H9 (cell line): Measurements from ENCODE around the gene CENPA. TPM values are rescaled to one million over a fixed set of nuclear protein-coding genes. Genes with fewer than 3 reads are reported as not detected.

ENCODE experiments used
- DNase-seq: peaks from one replicate; pipeline ENCODE4 v3.0.0-alpha.2; 2017
- H2AFZ ChIP-seq: one replicate; pipeline ENCODE4 v1.6.1; 2013; ENCODE audit warnings: mild to moderate bottlenecking, low read length, control low read depth, moderate library complexity
- H2AK5ac ChIP-seq: 2 replicates; pipeline ENCODE4 v1.6.1; 2013; ENCODE audit warnings: low read length, control low read depth, mixed read lengths; ENCODE audit not compliant: insufficient read length
- H2BK120ac ChIP-seq: one replicate; pipeline ENCODE4 v1.6.1; 2013; ENCODE audit warnings: low read depth, mild to moderate bottlenecking, low read length, control low read depth, inconsistent platforms; ENCODE audit not compliant: poor library complexity, severe bottlenecking
- H2BK12ac ChIP-seq: 2 replicates; pipeline ENCODE4 v1.6.1; 2013; ENCODE audit warnings: low read length, control low read depth, mixed read lengths, low read depth; ENCODE audit not compliant: insufficient read length
- H2BK15ac ChIP-seq: 2 replicates; pipeline ENCODE4 v1.6.1; 2013; ENCODE audit warnings: low read depth, low read length, control low read depth
- H2BK20ac ChIP-seq: one replicate; pipeline ENCODE4 v1.6.1; 2013; ENCODE audit warnings: low read depth, mild to moderate bottlenecking, low read length, control low read depth, inconsistent platforms; ENCODE audit not compliant: poor library complexity, severe bottlenecking
- H2BK5ac ChIP-seq: 2 replicates; pipeline ENCODE4 v1.6.1; 2013; ENCODE audit warnings: low read length, control low read depth, mixed read lengths; ENCODE audit not compliant: insufficient read length
- H3K14ac ChIP-seq: 2 replicates; pipeline ENCODE4 v1.6.1; 2013; ENCODE audit warnings: low read length, control low read depth; ENCODE audit not compliant: insufficient read depth
- H3K18ac ChIP-seq: 2 replicates; pipeline ENCODE4 v1.6.1; 2013; ENCODE audit warnings: low read depth, mild to moderate bottlenecking, mixed read lengths, low read length, control low read depth; ENCODE audit not compliant: insufficient read length
- H3K23ac ChIP-seq: 2 replicates; pipeline ENCODE4 v1.6.1; 2013; ENCODE audit warnings: low read length, control low read depth, mixed read lengths, low read depth; ENCODE audit not compliant: insufficient read length
- H3K23me2 ChIP-seq: 2 replicates; pipeline ENCODE4 v1.6.1; 2013; ENCODE audit warnings: low read depth, mild to moderate bottlenecking, mixed read lengths, low read length, control low read depth; ENCODE audit not compliant: insufficient read length, poor library complexity, severe bottlenecking
- H3K27ac ChIP-seq: 2 replicates; pipeline ENCODE4 v1.5.1; 2013; ENCODE audit warnings: low read length, control low read depth, mixed read lengths, low read depth; ENCODE audit not compliant: insufficient read length
- H3K27me3 ChIP-seq: 2 replicates; pipeline ENCODE4 v1.6.1; 2013; ENCODE audit warnings: low read length, control low read depth, inconsistent platforms; ENCODE audit not compliant: insufficient read depth
- H3K4ac ChIP-seq: 2 replicates; pipeline ENCODE4 v1.6.1; 2013; ENCODE audit warnings: low read depth, mild to moderate bottlenecking, control low read depth, inconsistent platforms, low read length, moderate library complexity
- H3K4me1 ChIP-seq: 2 replicates; pipeline ENCODE4 v1.6.1; 2013; ENCODE audit warnings: low read length, control low read depth, inconsistent platforms; ENCODE audit not compliant: insufficient read depth
- H3K4me2 ChIP-seq: 2 replicates; pipeline ENCODE4 v1.6.1; 2013; ENCODE audit warnings: low read length, control low read depth, mixed read lengths; ENCODE audit not compliant: insufficient read length, insufficient read depth
- H3K56ac ChIP-seq: 2 replicates; pipeline ENCODE4 v1.6.1; 2013; ENCODE audit warnings: low read depth, mild to moderate bottlenecking, mixed read lengths, low read length, control low read depth; ENCODE audit not compliant: insufficient read length
- H3K79me1 ChIP-seq: 2 replicates; pipeline ENCODE4 v1.6.1; 2013; ENCODE audit warnings: low read depth, mild to moderate bottlenecking, moderate library complexity, low read length, control low read depth, inconsistent platforms; ENCODE audit not compliant: insufficient read depth, poor library complexity, severe bottlenecking
- H3K79me2 ChIP-seq: 2 replicates; pipeline ENCODE4 v1.6.1; 2013; ENCODE audit warnings: low read length, control low read depth, inconsistent platforms; ENCODE audit not compliant: insufficient read depth
- H3K9ac ChIP-seq: 2 replicates; pipeline ENCODE4 v1.6.1; 2013; ENCODE audit warnings: low read length, control low read depth, mixed read lengths; ENCODE audit not compliant: insufficient read length; ENCODE audit errors: extremely low read depth
- H3K9me3 ChIP-seq: one replicate; pipeline ENCODE4 v1.6.1; 2013; ENCODE audit warnings: low read depth, low read length, inconsistent platforms; ENCODE audit not compliant: control insufficient read depth
- H3T11ph ChIP-seq: one replicate; pipeline ENCODE4 v1.6.1; 2013; ENCODE audit warnings: mild to moderate bottlenecking, low read length, control low read depth, inconsistent platforms
- H4K20me1 ChIP-seq: one replicate; pipeline ENCODE4 v1.6.1; 2013; ENCODE audit not compliant: control insufficient read depth, insufficient read length, insufficient read depth
- H4K5ac ChIP-seq: 2 replicates; pipeline ENCODE4 v1.6.1; 2013; ENCODE audit warnings: low read depth, mild to moderate bottlenecking, mixed read lengths, low read length, control low read depth; ENCODE audit not compliant: insufficient read length
- H4K8ac ChIP-seq: replicated peaks from 2 replicates; pipeline ENCODE4 v1.6.1; 2013; ENCODE audit warnings: low read length, control low read depth, mixed read lengths, low read depth; ENCODE audit not compliant: insufficient read length
- H4K91ac ChIP-seq: 2 replicates; pipeline ENCODE4 v1.6.1; 2013; ENCODE audit warnings: low read depth, mild to moderate bottlenecking, moderate library complexity, mixed read lengths, low read length, control low read depth; ENCODE audit not compliant: insufficient read length
- H3K27ac Mint-ChIP-seq, 3 experiments: 2 replicates in 2 of 3; 3 replicates in 1 of 3; pipeline ENCODE4 v1.8.0; 2020 to 2021; ENCODE audit warnings: mixed read lengths in 3 of 3, mild to moderate bottlenecking in 1 of 3, moderate library complexity in 1 of 3
- H3K27me3 Mint-ChIP-seq: 2 replicates; pipeline ENCODE4 v1.8.0; 2021; ENCODE audit warnings: low read depth, mild to moderate bottlenecking, moderate library complexity, mixed read lengths
- H3K36me3 Mint-ChIP-seq, 3 experiments: 2 replicates in 2 of 3; 3 replicates in 1 of 3; pipeline ENCODE4 v1.8.0; 2020 to 2021; ENCODE audit warnings: low read depth in 3 of 3, mixed read lengths in 3 of 3; ENCODE audit not compliant: insufficient read depth in 1 of 3
- H3K4me1 Mint-ChIP-seq, 2 experiments: 2 replicates each; pipeline ENCODE4 v1.8.0; 2020; ENCODE audit warnings: mixed read lengths in 2 of 2
- H3K4me3 Mint-ChIP-seq, 2 experiments: 2 replicates in 1 of 2; 3 replicates in 1 of 2; pipeline ENCODE4 v1.8.0; 2020 to 2021; ENCODE audit warnings: mild to moderate bottlenecking in 2 of 2, mixed read lengths in 2 of 2, moderate library complexity in 1 of 2
- H3K9me3 Mint-ChIP-seq, 2 experiments: 2 replicates in 1 of 2; 3 replicates in 1 of 2; pipeline ENCODE4 v1.8.0; 2020; ENCODE audit warnings: mild to moderate bottlenecking in 2 of 2, mixed read lengths in 2 of 2, moderate library complexity in 1 of 2
- WGBS: extraction: QIAGEN DNeasy Blood & Tissue Kit; methylation state at CpG from one replicate; pipeline ENCODE4 v1.1.7; 2013; ENCODE audit warnings: missing lambda C conversion rate, low lambda C conversion rate, mixed read lengths; ENCODE audit not compliant: insufficient read length; ENCODE audit errors: extremely low coverage; 5-methylcytosine and 5-hydroxymethylcytosine counted together
- total RNA-seq: library from RNA; stranded (reverse); gene quantifications from 2 replicates; pipeline ENCODE4 v1.2.1, GENCODE V29; 2021
- TF ChIP-seq, protein P1 (sequence below): fragments of 200-600 bp; sonication (generic); conservative IDR thresholded peaks from 3 replicates; pipeline ENCODE4 v1.8.0; 2021; ENCODE audit warnings: antibody characterized with exemption, mild to moderate bottlenecking

The CENPA gene
- total RNA-seq, 1 experiment from 2014 or later = 19.3 TPM

DNA sequence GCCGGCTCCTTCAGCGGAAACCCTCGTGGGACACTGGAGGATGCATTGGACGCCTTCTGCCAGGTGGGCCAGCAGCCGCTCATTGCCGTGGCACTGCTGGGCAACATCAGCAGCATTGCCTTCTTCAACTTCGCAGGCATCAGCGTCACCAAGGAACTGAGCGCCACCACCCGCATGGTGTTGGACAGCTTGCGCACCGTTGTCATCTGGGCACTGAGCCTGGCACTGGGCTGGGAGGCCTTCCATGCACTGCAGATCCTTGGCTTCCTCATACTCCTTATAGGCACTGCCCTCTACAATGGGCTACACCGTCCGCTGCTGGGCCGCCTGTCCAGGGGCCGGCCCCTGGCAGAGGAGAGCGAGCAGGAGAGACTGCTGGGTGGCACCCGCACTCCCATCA is 7.8 kb upstream of the CENPA start:
- Histone ChIP-seq H2BK120ac (no peak overlapping the region), H4K20me1 (no peaks in the 10 kb centered on the region), H2AK5ac (no peak overlapping the region), H3K14ac (no peak overlapping the region), H3K56ac (no peak overlapping the region), H3K23ac (no peak overlapping the region), H4K91ac (no peak overlapping the region), H3K27ac (no peak overlapping the region), H3K79me1 (no peaks in the 10 kb centered on the region), H3K4ac (no peak overlapping the region), H3K79me2 (no peaks in the 10 kb centered on the region), H2BK20ac (no peak overlapping the region), H3T11ph (no peak overlapping the region), H3K27me3 (no peaks in the 10 kb centered on the region), H3K18ac (no peak overlapping the region), H4K5ac (no peak overlapping the region), H3K9me3 (no peaks in the 10 kb centered on the region), H3K23me2 (no peaks in the 10 kb centered on the region), H2AFZ (no peak overlapping the region), H2BK5ac (no peak overlapping the region), H4K8ac (no peak overlapping the region), H2BK15ac (no peak overlapping the region), H2BK12ac (no peak overlapping the region), H3K4me2 (no peak overlapping the region), H3K4me1 (no peaks in the 10 kb centered on the region), H3K9ac (no peak overlapping the region)
- TF ChIP-seq, protein P1, sequence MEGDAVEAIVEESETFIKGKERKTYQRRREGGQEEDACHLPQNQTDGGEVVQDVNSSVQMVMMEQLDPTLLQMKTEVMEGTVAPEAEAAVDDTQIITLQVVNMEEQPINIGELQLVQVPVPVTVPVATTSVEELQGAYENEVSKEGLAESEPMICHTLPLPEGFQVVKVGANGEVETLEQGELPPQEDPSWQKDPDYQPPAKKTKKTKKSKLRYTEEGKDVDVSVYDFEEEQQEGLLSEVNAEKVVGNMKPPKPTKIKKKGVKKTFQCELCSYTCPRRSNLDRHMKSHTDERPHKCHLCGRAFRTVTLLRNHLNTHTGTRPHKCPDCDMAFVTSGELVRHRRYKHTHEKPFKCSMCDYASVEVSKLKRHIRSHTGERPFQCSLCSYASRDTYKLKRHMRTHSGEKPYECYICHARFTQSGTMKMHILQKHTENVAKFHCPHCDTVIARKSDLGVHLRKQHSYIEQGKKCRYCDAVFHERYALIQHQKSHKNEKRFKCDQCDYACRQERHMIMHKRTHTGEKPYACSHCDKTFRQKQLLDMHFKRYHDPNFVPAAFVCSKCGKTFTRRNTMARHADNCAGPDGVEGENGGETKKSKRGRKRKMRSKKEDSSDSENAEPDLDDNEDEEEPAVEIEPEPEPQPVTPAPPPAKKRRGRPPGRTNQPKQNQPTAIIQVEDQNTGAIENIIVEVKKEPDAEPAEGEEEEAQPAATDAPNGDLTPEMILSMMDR = no peak
- no peak for DNase-seq
- Mint-ChIP-seq H3K9me3 (no peaks in the 10 kb centered on the region), H3K4me1 (no peaks in the 10 kb centered on the region), H3K4me3 (no peak overlapping the region), H3K36me3 (peaks cover 5 to 41% (median 11%) of the 10 kb centered on the region in 3 experiments; a peak in 6 of 7 replicates), H3K27me3 (no peaks in the 10 kb centered on the region), H3K27ac (no peak overlapping the region)
- WGBS = no CpG with 5 or more reads among the region's 18 CpGs
